Measurements from ENCODE around the gene RDH11. TPM values are rescaled to one million over a fixed set of nuclear protein-coding genes. Genes with fewer than 3 reads are reported as not detected.

The RDH11 gene
- total RNA-seq, 4 donors from 2014 or later, result 30.8 to 53.9 (median 37.2) TPM

DNA sequence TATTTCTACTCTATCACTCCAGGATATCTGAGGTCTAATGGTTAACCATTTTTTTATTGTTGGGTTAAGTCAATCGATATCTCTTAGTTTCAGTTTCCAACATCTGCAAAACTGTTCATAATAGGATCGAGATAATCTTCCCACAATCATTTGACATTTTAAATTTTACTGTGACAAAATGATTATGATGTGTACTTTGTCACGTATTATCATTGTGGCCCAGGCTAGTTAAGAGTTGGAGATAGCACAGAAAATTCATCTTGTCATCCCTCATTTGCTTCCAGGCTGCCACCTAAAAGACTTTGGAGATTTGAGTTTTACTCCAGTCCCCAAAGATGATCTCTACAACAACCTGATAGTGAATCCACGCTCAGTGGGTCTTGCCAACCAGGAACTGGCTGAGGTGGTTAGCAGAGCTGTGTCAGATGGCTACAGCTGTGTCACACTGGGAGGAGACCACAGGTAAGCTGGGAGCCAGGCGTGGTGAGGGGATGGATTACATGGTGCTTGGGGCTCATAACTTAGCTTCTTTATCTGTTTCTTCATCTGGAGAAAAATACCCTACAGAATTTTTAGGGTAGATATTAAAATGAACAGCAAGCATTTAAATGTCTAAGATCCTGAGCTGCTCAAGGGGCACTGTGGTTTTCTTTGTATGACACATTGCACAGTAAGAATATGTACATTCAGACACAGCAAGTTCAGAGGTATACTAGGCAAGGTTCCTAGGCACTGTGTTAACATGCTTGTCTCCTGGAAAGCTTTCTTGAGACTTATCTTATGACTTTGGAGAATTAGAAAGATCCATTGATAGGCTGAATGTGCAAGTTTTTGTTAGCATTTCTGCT lies 53.4 kb downstream of the RDH11 start:
- intact Hi-C loops (cut with DNase I; ENCODE audit: low total_unique reads), result no loop called here
- in situ Hi-C loops (cut with MboI; ENCODE audit: low pct_ligation_motif_present in 1 of 4, low pct_unique_long_range_greater_than_20kb in 1 of 4, low sequenced_read_pairs in 3 of 4), result no loop called here
- TF ChIP-seq EP300 (IDR thresholded peaks at IDR 0.05; ENCODE audit: low read depth) (no peak), POLR2AphosphoS5 (IDR thresholded peaks at IDR 0.05) (no peak), POLR2A (IDR thresholded peaks at IDR 0.05) (no peak)
- TF ChIP-seq, protein P1, sequence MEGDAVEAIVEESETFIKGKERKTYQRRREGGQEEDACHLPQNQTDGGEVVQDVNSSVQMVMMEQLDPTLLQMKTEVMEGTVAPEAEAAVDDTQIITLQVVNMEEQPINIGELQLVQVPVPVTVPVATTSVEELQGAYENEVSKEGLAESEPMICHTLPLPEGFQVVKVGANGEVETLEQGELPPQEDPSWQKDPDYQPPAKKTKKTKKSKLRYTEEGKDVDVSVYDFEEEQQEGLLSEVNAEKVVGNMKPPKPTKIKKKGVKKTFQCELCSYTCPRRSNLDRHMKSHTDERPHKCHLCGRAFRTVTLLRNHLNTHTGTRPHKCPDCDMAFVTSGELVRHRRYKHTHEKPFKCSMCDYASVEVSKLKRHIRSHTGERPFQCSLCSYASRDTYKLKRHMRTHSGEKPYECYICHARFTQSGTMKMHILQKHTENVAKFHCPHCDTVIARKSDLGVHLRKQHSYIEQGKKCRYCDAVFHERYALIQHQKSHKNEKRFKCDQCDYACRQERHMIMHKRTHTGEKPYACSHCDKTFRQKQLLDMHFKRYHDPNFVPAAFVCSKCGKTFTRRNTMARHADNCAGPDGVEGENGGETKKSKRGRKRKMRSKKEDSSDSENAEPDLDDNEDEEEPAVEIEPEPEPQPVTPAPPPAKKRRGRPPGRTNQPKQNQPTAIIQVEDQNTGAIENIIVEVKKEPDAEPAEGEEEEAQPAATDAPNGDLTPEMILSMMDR (IDR thresholded peaks at IDR 0.05), result no peak
- Histone ChIP-seq H3K4me3 (no peak overlapping the region), H3K9me3 (no peaks in the 10 kb centered on the region), H3K4me1 (no peaks in the 10 kb centered on the region), H3K27ac (no peak overlapping the region), H3K27me3 (no peaks in the 10 kb centered on the region), H3K36me3 (no peaks in the 10 kb centered on the region)
- no peak for DNase-seq
- WGBS, 2 donors (ENCODE audit: low coverage in 1 of 2), result 30 to 53% methylated on average over 3 to 5 of the region's 5 CpGs

DNA sequence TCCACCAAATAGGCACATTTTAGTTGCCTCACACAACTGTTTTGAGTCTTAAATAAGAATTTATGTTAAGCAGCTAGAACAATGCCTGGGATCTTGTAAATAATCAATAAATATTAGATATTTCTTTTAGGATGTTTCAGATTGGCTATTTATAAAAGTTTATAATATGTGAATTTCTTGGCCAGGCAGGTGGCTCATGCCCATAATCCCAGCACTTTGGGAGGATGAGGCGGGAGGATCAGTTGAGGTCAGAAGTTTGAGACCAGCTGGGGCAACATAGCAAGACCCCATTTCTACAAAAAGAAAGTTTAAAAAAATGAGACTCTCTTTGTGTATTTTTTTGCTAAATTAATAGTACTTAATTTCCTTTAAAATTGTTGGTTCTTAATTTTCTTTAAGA lies 54.1 kb downstream of the RDH11 start:
- no peak for DNase-seq
- Histone ChIP-seq H3K36me3 (no peaks in the 10 kb centered on the region), H3K9me3 (no peaks in the 10 kb centered on the region), H3K27me3 (no peaks in the 10 kb centered on the region), H3K4me3 (no peak overlapping the region), H3K27ac (no peak overlapping the region), H3K4me1 (no peaks in the 10 kb centered on the region)
- TF ChIP-seq, protein P1 (IDR thresholded peaks at IDR 0.05), result no peak
- no peak for TF ChIP-seq POLR2A (IDR thresholded peaks at IDR 0.05)
- TF ChIP-seq POLR2AphosphoS5 (IDR thresholded peaks at IDR 0.05), result no peak
- no peak for TF ChIP-seq EP300 (IDR thresholded peaks at IDR 0.05; ENCODE audit: low read depth)
- in situ Hi-C loops (cut with MboI; ENCODE audit: low pct_ligation_motif_present in 1 of 4, low pct_unique_long_range_greater_than_20kb in 1 of 4, low sequenced_read_pairs in 3 of 4) (no loop called here), intact Hi-C loops (cut with DNase I; ENCODE audit: low total_unique reads) (no loop called here)
- 100% methylated on average over 1 of the region's 1 CpG for WGBS, 2 donors (ENCODE audit: low coverage in 1 of 2)

DNA sequence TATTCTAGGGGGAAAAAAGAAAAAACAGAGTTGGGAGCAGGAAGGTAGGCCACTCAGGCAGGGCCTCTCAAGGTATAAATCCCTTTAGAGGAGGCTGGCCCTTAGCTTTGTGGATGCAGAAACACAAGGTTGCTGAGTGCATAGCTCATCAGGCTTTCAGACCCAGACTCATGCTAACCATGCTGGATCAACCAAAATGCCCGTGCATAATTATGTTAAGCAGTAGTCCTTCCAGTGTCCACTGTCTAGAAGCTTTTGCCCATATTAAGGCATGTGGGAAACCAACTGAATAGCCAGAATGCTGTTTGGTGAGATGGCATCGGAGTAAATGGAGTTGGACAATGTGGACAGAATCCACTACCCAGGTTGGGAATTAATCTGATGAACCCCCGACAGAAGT lies 56.9 kb downstream of the RDH11 start:
- intact Hi-C loops (cut with DNase I; ENCODE audit: low total_unique reads), result no loop called here
- H3K9me3 ChIP-seq, result no peaks in the 10 kb centered on the region
- in situ Hi-C loops (cut with MboI; ENCODE audit: low pct_ligation_motif_present in 1 of 4, low pct_unique_long_range_greater_than_20kb in 1 of 4, low sequenced_read_pairs in 3 of 4), result no loop called here

DNA sequence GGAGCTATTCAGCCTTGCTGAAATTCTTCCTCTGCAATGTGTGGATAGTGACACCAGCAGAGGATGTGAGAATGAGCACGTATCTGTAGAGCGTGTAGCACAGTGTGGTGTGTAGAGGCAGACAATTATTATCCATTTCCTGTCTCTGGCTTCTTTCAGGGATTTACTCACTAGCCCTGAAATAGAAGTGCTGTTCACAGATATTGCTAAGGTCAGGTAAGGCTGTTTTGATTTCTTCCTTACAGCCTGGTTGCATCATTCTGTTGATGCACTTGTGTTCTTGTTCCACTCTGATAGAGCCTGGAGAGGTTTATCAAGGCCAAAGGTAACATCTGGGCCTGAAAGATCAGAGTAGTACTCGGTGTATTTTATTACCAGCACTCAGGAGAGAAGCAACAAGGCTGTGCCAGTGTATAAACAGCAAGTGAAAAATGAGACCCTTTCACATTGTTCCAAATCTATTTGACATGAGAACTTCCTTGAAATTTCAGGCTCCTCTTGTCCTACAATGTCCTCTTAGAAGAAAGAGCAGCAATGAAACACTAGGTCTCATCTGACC lies 59.1 kb downstream of the RDH11 start:
- intact Hi-C loops (cut with DNase I; ENCODE audit: low total_unique reads), result no loop called here
- Histone ChIP-seq H3K27ac (no peak overlapping the region), H3K27me3 (no peaks in the 10 kb centered on the region)

More for the DNA sequence above, 56.9 kb downstream of the RDH11 start:
- WGBS, 2 donors (ENCODE audit: low coverage in 1 of 2), result 90 to 100% methylated on average over 2 to 3 of the region's 3 CpGs
- no peak overlapping the region for H3K27ac ChIP-seq
- H3K36me3 ChIP-seq, result no peaks in the 10 kb centered on the region
- DNase-seq, result no peak
- H3K4me1 ChIP-seq, result peaks cover 0 to 2% (median 0%) of the 10 kb centered on the region in 4 donors
- TF ChIP-seq POLR2AphosphoS5 (IDR thresholded peaks at IDR 0.05) (no peak), EP300 (IDR thresholded peaks at IDR 0.05; ENCODE audit: low read depth) (no peak), POLR2A (IDR thresholded peaks at IDR 0.05) (no peak)
- TF ChIP-seq, protein P1 (IDR thresholded peaks at IDR 0.05), result no peak
- no peaks in the 10 kb centered on the region for H3K27me3 ChIP-seq
- H3K4me3 ChIP-seq, result no peak overlapping the region

More for the DNA sequence above, 59.1 kb downstream of the RDH11 start:
- WGBS, 2 donors (ENCODE audit: low coverage in 1 of 2), result 0 to 64% methylated on average over 1 to 3 of the region's 3 CpGs
- no peak for DNase-seq
- Histone ChIP-seq H3K4me3 (no peak overlapping the region), H3K9me3 (no peaks in the 10 kb centered on the region), H3K4me1 (peaks cover 0 to 2% (median 0%) of the 10 kb centered on the region in 4 donors), H3K36me3 (no peaks in the 10 kb centered on the region)
- in situ Hi-C loops (cut with MboI; ENCODE audit: low pct_ligation_motif_present in 1 of 4, low pct_unique_long_range_greater_than_20kb in 1 of 4, low sequenced_read_pairs in 3 of 4), result no loop called here
- no peak for TF ChIP-seq POLR2AphosphoS5 (IDR thresholded peaks at IDR 0.05)
- TF ChIP-seq POLR2A (IDR thresholded peaks at IDR 0.05), result no peak
- TF ChIP-seq, protein P1 (IDR thresholded peaks at IDR 0.05), result no peak
